GM23338 (cell line): Measurements from ENCODE around the gene PPM1H. TPM values are rescaled to one million over a fixed set of nuclear protein-coding genes. Genes with fewer than 3 reads are reported as not detected.

Experiments used
- ATAC-seq: fragments of 200-7000 bp; cut with Tn5 transposase; 3 replicates; pipeline ENCODE4 v1.9.1; 2020
- DNase-seq: peaks from one replicate; pipeline ENCODE4 v3.0.0-alpha.2; 2015; ENCODE audit warnings: low spot score
- H2AFZ ChIP-seq: fragments of 200-600 bp; sonication (generic); 2 replicates; pipeline ENCODE4 v1.8.0; 2016; ENCODE audit warnings: antibody characterized with exemption, mild to moderate bottlenecking, moderate library complexity
- H3F3A ChIP-seq: fragments of 200-600 bp; sonication (generic); replicated peaks from 2 replicates; pipeline ENCODE4 v1.8.0; 2017; ENCODE audit warnings: antibody characterized with exemption, mixed run types, low read depth
- H3K27ac ChIP-seq: fragments of 200-600 bp; sonication (generic); 2 replicates; pipeline ENCODE4 v1.6.1; 2016; ENCODE audit warnings: low read depth
- H3K27me3 ChIP-seq: fragments of 200-600 bp; sonication (generic); 2 replicates; pipeline ENCODE4 v1.8.0; 2016; ENCODE audit warnings: mild to moderate bottlenecking, mixed run types, moderate library complexity; ENCODE audit not compliant: insufficient read depth
- H3K36me3 ChIP-seq: fragments of 200-600 bp; sonication (generic); 2 replicates; pipeline ENCODE4 v1.8.0; 2016; ENCODE audit warnings: mild to moderate bottlenecking; ENCODE audit not compliant: insufficient read depth
- H3K4me1 ChIP-seq: fragments of 200-600 bp; sonication (generic); 2 replicates; pipeline ENCODE4 v1.8.0; 2016; ENCODE audit warnings: mild to moderate bottlenecking, moderate library complexity; ENCODE audit not compliant: insufficient read depth
- H3K4me2 ChIP-seq: fragments of 200-600 bp; sonication (generic); 2 replicates; pipeline ENCODE4 v1.7.1; 2017; ENCODE audit warnings: mixed run types
- H3K4me3 ChIP-seq: fragments of 200-600 bp; sonication (generic); 2 replicates; pipeline ENCODE4 v1.6.1; 2016; ENCODE audit warnings: mixed run types
- H3K79me2 ChIP-seq: fragments of 200-600 bp; sonication (generic); replicated peaks from 2 replicates; pipeline ENCODE4 v1.8.0; 2017; ENCODE audit warnings: mild to moderate bottlenecking; ENCODE audit not compliant: insufficient read depth
- H3K9me2 ChIP-seq: fragments of 200-600 bp; sonication (generic); 2 replicates; pipeline ENCODE4 v1.8.0; 2017; ENCODE audit not compliant: insufficient read depth
- H4K20me1 ChIP-seq: fragments of 200-600 bp; sonication (generic); replicated peaks from 2 replicates; pipeline ENCODE4 v1.8.0; 2017; ENCODE audit warnings: mild to moderate bottlenecking; ENCODE audit not compliant: insufficient read depth
- H3K27ac Mint-ChIP-seq: 2 replicates; pipeline ENCODE4 v1.8.0; 2020; ENCODE audit warnings: inconsistent platforms, mild to moderate bottlenecking, moderate library complexity, mixed read lengths
- H3K27me3 Mint-ChIP-seq: 3 replicates; pipeline ENCODE4 v1.8.0; 2022; ENCODE audit warnings: low read depth, mild to moderate bottlenecking, moderate library complexity, mixed read lengths, inconsistent platforms; ENCODE audit not compliant: insufficient read depth, poor library complexity
- H3K36me3 Mint-ChIP-seq: 3 replicates; pipeline ENCODE4 v1.8.0; 2021; ENCODE audit warnings: low read depth, mild to moderate bottlenecking, inconsistent platforms, moderate library complexity, mixed read lengths
- H3K4me1 Mint-ChIP-seq: 3 replicates; pipeline ENCODE4 v1.8.0; 2020; ENCODE audit warnings: mild to moderate bottlenecking, inconsistent platforms, mixed read lengths
- H3K4me3 Mint-ChIP-seq: 3 replicates; pipeline ENCODE4 v1.8.0; 2021; ENCODE audit warnings: moderate library complexity, mild to moderate bottlenecking, inconsistent platforms, mixed read lengths
- H3K9me3 Mint-ChIP-seq: 3 replicates; pipeline ENCODE4 v1.8.0; 2020; ENCODE audit warnings: moderate library complexity, mild to moderate bottlenecking, inconsistent platforms, mixed read lengths
- CREB1 ChIP-seq: fragments of 250-450 bp; sonication (Bioruptor Pico); IDR thresholded peaks from 2 replicates; pipeline ENCODE4 v1.5.0; 2020; ENCODE audit warnings: low read depth, mild to moderate bottlenecking, moderate library complexity
- EZH2 ChIP-seq: fragments of 200-600 bp; sonication (generic); IDR thresholded peaks from one replicate; pipeline ENCODE4 v1.8.0; 2017; ENCODE audit warnings: antibody characterized with exemption, mild to moderate bottlenecking, low read depth; ENCODE audit not compliant: unreplicated experiment
- EZH2phosphoT487 ChIP-seq: fragments of 200-600 bp; sonication (generic); IDR thresholded peaks from one replicate; pipeline ENCODE4 v1.8.1; 2018; ENCODE audit warnings: antibody characterized with exemption; ENCODE audit not compliant: unreplicated experiment
- JUNB ChIP-seq: IDR thresholded peaks from one replicate; pipeline ENCODE4 v1.6.1; 2016; ENCODE audit warnings: antibody characterized with exemption; ENCODE audit not compliant: unreplicated experiment
- POLR2AphosphoS5 ChIP-seq: IDR thresholded peaks from 2 replicates; pipeline ENCODE4 v1.6.1; 2016; ENCODE audit warnings: antibody characterized with exemption, low read depth
- ZNF331 ChIP-seq: fragments of 250-450 bp; sonication (Bioruptor Pico); IDR thresholded peaks from 2 replicates; pipeline ENCODE4 v1.5.0; 2020; ENCODE audit warnings: low read depth, mild to moderate bottlenecking, moderate library complexity
- polyA plus RNA-seq: library from polyadenylated mRNA; unstranded; fragments of >200 nt; fragmentation: Nextera tagmentation; extraction: Ambion mirVana; gene quantifications from 2 replicates; pipeline ENCODE4 v1.2.1, GENCODE V29; 2016
- total RNA-seq: library from RNA; depleted of rRNA; stranded (reverse); fragments of >200 nt; shearing (Covaris generic); gene quantifications from 2 replicates; pipeline ENCODE4 v1.2.3, GENCODE V29; 2014
- TF ChIP-seq, protein P1 (sequence below), 2 experiments: fragments of 200-600 bp in 1 of 2; sonication (generic) in 1 of 2; conservative IDR thresholded peaks; 2 replicates each; pipeline versions ENCODE4 v1.5.1 to v1.6.1; 2016 to 2017; ENCODE audit warnings: antibody characterized with exemption in 2 of 2, low read depth in 2 of 2, mild to moderate bottlenecking in 2 of 2, moderate library complexity in 1 of 2
- TF ChIP-seq, protein P2 (sequence below): IDR thresholded peaks from 2 replicates; pipeline ENCODE4 v1.6.1; 2016; ENCODE audit warnings: antibody characterized with exemption
- TF ChIP-seq, protein P3 (sequence below): fragments of 250-450 bp; sonication (Bioruptor Pico); IDR thresholded peaks from 2 replicates; pipeline ENCODE4 v1.5.0; 2020; ENCODE audit warnings: mild to moderate bottlenecking, moderate library complexity

PPM1H gene
- total and polyA plus RNA-seq, 2 experiments from 2014 or later = 11.4 to 41.2 TPM

DNA sequence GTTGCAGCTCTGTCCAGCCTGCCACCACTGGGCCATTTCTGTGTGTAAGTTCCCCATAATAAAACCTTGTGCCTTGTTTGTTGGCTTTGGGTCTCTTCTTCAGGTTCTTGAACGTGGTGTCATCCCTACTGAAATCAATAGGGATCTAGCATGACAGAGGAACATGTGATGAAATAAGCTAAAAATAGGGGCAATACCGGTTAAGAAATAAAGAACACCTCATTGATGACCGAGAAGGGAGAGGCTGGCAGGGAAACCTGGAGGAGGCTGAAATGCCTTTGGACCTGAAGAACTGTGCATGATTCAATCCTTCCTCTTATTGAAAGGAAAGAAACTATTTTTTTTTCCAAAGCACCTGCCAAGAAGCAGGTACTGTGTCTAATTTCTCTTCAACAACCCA is 172.3 kb downstream of the PPM1H start:
- Histone ChIP-seq H3K27me3 (no peaks in the 10 kb centered on the region), H3K4me2 (no peak overlapping the region), H3K27ac (no peak overlapping the region), H3K79me2 (no peaks in the 10 kb centered on the region), H3F3A (no peaks in the 10 kb centered on the region), H3K9me2 (no peaks in the 10 kb centered on the region), H4K20me1 (no peaks in the 10 kb centered on the region; the same call in 1 of the 2 replicates), H2AFZ (no peak overlapping the region), H3K36me3 (no peaks in the 10 kb centered on the region; the same call in 1 of the 2 replicates), H3K4me1 (no peaks in the 10 kb centered on the region), H3K4me3 (no peak overlapping the region)
- Mint-ChIP-seq H3K4me3 (no peak overlapping the region), H3K36me3 (peaks cover 39% of the 10 kb centered on the region), H3K27me3 (peaks cover 8% of the 10 kb centered on the region), H3K9me3 (peaks cover 26% of the 10 kb centered on the region), H3K27ac (no peak overlapping the region), H3K4me1 (peaks cover 7% of the 10 kb centered on the region)
- ATAC-seq (no peak), DNase-seq (no peak)
- TF ChIP-seq EZH2 (no peak), JUNB (no peak), EZH2phosphoT487 (no peak), CREB1 (no peak)
- TF ChIP-seq, protein P1, sequence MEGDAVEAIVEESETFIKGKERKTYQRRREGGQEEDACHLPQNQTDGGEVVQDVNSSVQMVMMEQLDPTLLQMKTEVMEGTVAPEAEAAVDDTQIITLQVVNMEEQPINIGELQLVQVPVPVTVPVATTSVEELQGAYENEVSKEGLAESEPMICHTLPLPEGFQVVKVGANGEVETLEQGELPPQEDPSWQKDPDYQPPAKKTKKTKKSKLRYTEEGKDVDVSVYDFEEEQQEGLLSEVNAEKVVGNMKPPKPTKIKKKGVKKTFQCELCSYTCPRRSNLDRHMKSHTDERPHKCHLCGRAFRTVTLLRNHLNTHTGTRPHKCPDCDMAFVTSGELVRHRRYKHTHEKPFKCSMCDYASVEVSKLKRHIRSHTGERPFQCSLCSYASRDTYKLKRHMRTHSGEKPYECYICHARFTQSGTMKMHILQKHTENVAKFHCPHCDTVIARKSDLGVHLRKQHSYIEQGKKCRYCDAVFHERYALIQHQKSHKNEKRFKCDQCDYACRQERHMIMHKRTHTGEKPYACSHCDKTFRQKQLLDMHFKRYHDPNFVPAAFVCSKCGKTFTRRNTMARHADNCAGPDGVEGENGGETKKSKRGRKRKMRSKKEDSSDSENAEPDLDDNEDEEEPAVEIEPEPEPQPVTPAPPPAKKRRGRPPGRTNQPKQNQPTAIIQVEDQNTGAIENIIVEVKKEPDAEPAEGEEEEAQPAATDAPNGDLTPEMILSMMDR (conservative IDR thresholded peaks at IDR 0.05; ENCODE audit: low read depth in 2 of 2) = no peak
- TF ChIP-seq, protein P2, sequence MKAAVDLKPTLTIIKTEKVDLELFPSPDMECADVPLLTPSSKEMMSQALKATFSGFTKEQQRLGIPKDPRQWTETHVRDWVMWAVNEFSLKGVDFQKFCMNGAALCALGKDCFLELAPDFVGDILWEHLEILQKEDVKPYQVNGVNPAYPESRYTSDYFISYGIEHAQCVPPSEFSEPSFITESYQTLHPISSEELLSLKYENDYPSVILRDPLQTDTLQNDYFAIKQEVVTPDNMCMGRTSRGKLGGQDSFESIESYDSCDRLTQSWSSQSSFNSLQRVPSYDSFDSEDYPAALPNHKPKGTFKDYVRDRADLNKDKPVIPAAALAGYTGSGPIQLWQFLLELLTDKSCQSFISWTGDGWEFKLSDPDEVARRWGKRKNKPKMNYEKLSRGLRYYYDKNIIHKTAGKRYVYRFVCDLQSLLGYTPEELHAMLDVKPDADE = no peak

DNA sequence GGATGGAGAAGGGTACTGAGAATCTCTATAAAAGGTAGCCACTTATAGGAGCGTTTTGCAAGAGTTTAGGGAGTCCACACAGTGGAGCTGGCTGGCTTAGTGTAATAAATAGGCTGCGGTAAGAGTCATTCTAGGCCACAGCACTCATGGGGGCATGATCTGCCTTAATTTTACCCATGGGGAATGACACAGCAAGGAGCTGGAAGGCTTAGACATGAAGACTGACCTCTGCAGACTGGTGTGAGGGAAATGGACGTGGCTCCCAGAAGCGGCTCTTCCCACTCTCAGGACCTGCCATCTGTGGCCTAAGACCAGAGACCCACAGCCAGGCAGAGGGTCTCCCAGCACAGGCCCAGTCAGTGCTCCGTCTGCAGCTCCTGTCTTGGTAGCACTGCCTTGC is 173.3 kb downstream of the PPM1H start:
- Mint-ChIP-seq H3K4me1 (peaks cover 2% of the 10 kb centered on the region; the same call in 2 of the 3 replicates), H3K9me3 (peaks cover 26% of the 10 kb centered on the region), H3K4me3 (no peak overlapping the region), H3K27ac (no peak overlapping the region), H3K36me3 (peaks cover 40% of the 10 kb centered on the region), H3K27me3 (peaks cover 4% of the 10 kb centered on the region)
- no peak for DNase-seq
- Histone ChIP-seq H3K4me3 (no peak overlapping the region), H3K4me1 (no peaks in the 10 kb centered on the region), H3K27ac (no peak overlapping the region), H3K36me3 (no peaks in the 10 kb centered on the region; the same call in 1 of the 2 replicates), H3K4me2 (no peak overlapping the region), H3K9me2 (no peaks in the 10 kb centered on the region), H2AFZ (no peak overlapping the region), H3K79me2 (no peaks in the 10 kb centered on the region), H3F3A (no peaks in the 10 kb centered on the region), H3K27me3 (no peaks in the 10 kb centered on the region), H4K20me1 (no peaks in the 10 kb centered on the region; the same call in 1 of the 2 replicates)
- ATAC-seq = no peak
- no peak for TF ChIP-seq POLR2AphosphoS5
- TF ChIP-seq, protein P1 (conservative IDR thresholded peaks at IDR 0.05; ENCODE audit: low read depth in 2 of 2) = no peak
- no peak for TF ChIP-seq ZNF331
- no peak for TF ChIP-seq EZH2
- no peak for TF ChIP-seq JUNB
- TF ChIP-seq EZH2phosphoT487 = no peak
- TF ChIP-seq, protein P3, sequence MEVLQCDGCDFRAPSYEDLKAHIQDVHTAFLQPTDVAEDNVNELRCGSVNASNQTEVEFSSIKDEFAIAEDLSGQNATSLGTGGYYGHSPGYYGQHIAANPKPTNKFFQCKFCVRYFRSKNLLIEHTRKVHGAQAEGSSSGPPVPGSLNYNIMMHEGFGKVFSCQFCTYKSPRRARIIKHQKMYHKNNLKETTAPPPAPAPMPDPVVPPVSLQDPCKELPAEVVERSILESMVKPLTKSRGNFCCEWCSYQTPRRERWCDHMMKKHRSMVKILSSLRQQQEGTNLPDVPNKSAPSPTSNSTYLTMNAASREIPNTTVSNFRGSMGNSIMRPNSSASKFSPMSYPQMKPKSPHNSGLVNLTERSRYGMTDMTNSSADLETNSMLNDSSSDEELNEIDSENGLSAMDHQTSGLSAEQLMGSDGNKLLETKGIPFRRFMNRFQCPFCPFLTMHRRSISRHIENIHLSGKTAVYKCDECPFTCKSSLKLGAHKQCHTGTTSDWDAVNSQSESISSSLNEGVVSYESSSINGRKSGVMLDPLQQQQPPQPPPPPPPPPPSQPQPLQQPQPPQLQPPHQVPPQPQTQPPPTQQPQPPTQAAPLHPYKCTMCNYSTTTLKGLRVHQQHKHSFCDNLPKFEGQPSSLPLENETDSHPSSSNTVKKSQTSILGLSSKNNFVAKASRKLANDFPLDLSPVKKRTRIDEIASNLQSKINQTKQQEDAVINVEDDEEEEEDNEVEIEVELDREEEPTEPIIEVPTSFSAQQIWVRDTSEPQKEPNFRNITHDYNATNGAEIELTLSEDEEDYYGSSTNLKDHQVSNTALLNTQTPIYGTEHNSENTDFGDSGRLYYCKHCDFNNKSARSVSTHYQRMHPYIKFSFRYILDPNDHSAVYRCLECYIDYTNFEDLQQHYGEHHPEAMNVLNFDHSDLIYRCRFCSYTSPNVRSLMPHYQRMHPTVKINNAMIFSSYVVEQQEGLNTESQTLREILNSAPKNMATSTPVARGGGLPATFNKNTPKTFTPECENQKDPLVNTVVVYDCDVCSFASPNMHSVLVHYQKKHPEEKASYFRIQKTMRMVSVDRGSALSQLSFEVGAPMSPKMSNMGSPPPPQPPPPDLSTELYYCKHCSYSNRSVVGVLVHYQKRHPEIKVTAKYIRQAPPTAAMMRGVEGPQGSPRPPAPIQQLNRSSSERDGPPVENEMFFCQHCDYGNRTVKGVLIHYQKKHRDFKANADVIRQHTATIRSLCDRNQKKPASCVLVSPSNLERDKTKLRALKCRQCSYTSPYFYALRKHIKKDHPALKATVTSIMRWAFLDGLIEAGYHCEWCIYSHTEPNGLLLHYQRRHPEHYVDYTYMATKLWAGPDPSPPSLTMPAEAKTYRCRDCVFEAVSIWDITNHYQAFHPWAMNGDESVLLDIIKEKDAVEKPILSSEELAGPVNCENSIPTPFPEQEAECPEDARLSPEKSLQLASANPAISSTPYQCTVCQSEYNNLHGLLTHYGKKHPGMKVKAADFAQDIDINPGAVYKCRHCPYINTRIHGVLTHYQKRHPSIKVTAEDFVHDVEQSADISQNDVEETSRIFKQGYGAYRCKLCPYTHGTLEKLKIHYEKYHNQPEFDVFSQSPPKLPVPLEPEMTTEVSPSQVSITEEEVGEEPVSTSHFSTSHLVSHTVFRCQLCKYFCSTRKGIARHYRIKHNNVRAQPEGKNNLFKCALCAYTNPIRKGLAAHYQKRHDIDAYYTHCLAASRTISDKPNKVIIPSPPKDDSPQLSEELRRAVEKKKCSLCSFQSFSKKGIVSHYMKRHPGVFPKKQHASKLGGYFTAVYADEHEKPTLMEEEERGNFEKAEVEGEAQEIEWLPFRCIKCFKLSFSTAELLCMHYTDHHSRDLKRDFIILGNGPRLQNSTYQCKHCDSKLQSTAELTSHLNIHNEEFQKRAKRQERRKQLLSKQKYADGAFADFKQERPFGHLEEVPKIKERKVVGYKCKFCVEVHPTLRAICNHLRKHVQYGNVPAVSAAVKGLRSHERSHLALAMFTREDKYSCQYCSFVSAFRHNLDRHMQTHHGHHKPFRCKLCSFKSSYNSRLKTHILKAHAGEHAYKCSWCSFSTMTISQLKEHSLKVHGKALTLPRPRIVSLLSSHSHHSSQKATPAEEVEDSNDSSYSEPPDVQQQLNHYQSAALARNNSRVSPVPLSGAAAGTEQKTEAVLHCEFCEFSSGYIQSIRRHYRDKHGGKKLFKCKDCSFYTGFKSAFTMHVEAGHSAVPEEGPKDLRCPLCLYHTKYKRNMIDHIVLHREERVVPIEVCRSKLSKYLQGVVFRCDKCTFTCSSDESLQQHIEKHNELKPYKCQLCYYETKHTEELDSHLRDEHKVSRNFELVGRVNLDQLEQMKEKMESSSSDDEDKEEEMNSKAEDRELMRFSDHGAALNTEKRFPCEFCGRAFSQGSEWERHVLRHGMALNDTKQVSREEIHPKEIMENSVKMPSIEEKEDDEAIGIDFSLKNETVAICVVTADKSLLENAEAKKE (CRISPR knock-in tag) = no peak
